OCI-LY7 (cell line): ENCODE results near the gene PA2G4. TPM values are rescaled to one million over a fixed set of nuclear protein-coding genes. Genes with fewer than 3 reads are reported as not detected.
"Not testable (repeated sequence)": the region's sequence is repeated elsewhere in the genome, so short reads cannot be mapped to it uniquely, and the experiment has no call there.

Experiments
- BruUV-seq: library from RNA; stranded (reverse); fragments of 400-500 nt; replicated peaks from 2 replicates; lab custom pipeline; 2021; lab: Mats Ljungman, UMichigan
- CTCF ChIA-PET: fragments of 300-600 bp; sonication (Branson Sonifier 250); formaldehyde crosslinking; loops from one replicate; lab custom pipeline; 2022; ENCODE audit warnings: antibody characterized with exemption; ENCODE audit not compliant: unreplicated experiment; lab: Charles Lee
- POLR2A ChIA-PET: fragments of 300-600 bp; sonication (Branson Sonifier 250); formaldehyde crosslinking; loops from one replicate; lab custom pipeline; 2022; ENCODE audit warnings: antibody characterized with exemption; lab: Charles Lee
- DNase-seq: peaks from one replicate; pipeline ENCODE4 v3.0.0-alpha.2; 2015; ENCODE audit warnings: low spot score
- H2AFZ ChIP-seq: fragments of 200-600 bp; sonication (generic), shearing (Covaris generic); 2 replicates; pipeline ENCODE4 v1.6.1; 2014; ENCODE audit warnings: mild to moderate bottlenecking, antibody characterized with exemption, low read length, moderate library complexity
- H3K27ac ChIP-seq: fragments of 200-600 bp; sonication (generic); 2 replicates; pipeline ENCODE4 v1.5.1; 2014; ENCODE audit warnings: mixed run types, low read depth, mild to moderate bottlenecking, moderate library complexity, low read length, inconsistent platforms; ENCODE audit not compliant: poor library complexity, severe bottlenecking
- H3K36me3 ChIP-seq: fragments of 200-600 bp; sonication (generic); 2 replicates; pipeline ENCODE4 v1.6.1; 2014; ENCODE audit warnings: mild to moderate bottlenecking, antibody characterized with exemption, low read length, moderate library complexity, mixed read lengths; ENCODE audit not compliant: insufficient read depth
- H3K4me1 ChIP-seq: fragments of 200-600 bp; sonication (generic); 2 replicates; pipeline ENCODE4 v1.5.1; 2014; ENCODE audit warnings: mild to moderate bottlenecking, low read length; ENCODE audit not compliant: insufficient read depth, poor library complexity, severe bottlenecking
- H3K4me2 ChIP-seq: fragments of 200-600 bp; sonication (generic); 2 replicates; pipeline ENCODE4 v1.6.1; 2014; ENCODE audit warnings: mild to moderate bottlenecking, low read length
- H3K4me3 ChIP-seq: fragments of 200-600 bp; sonication (generic); 2 replicates; pipeline ENCODE4 v1.5.1; 2014; ENCODE audit warnings: mild to moderate bottlenecking, low read depth, low read length; ENCODE audit not compliant: poor library complexity, severe bottlenecking
- H3K79me2 ChIP-seq: fragments of 200-600 bp; sonication (generic); 2 replicates; pipeline ENCODE4 v1.6.1; 2016; ENCODE audit warnings: low read depth, mild to moderate bottlenecking, low read length, moderate library complexity, mixed read lengths; ENCODE audit not compliant: insufficient read depth
- H3K9me2 ChIP-seq: fragments of 200-600 bp; sonication (generic); 2 replicates; pipeline ENCODE4 v1.6.1; 2016; ENCODE audit warnings: mild to moderate bottlenecking, low read length, mixed read lengths; ENCODE audit not compliant: insufficient read depth
- H3K9me3 ChIP-seq: fragments of 200-600 bp; sonication (generic); 2 replicates; pipeline ENCODE4 v1.6.1; 2014; ENCODE audit warnings: mild to moderate bottlenecking, mixed run types, low read length, mixed read lengths
- H4K20me1 ChIP-seq: fragments of 200-600 bp; sonication (generic); 2 replicates; pipeline ENCODE4 v1.6.1; 2014; ENCODE audit warnings: mild to moderate bottlenecking, antibody characterized with exemption, low read length, moderate library complexity, mixed read lengths; ENCODE audit not compliant: insufficient read depth
- CTCF ChIP-seq: fragments of 200-600 bp; sonication (generic); conservative IDR thresholded peaks from 2 replicates; pipeline ENCODE4 v1.5.1; 2014; ENCODE audit warnings: mild to moderate bottlenecking, antibody characterized with exemption, low read length, moderate library complexity, mixed read lengths
- EZH2phosphoT487 ChIP-seq: fragments of 200-600 bp; sonication (generic); IDR thresholded peaks from 2 replicates; pipeline ENCODE4 v1.6.1; 2018; ENCODE audit warnings: low read depth, borderline replicate concordance, mild to moderate bottlenecking, mixed run types, antibody characterized with exemption, low read length, moderate library complexity, mixed read lengths
- intact Hi-C: fragments of 100-400 bp; cut with micrococcal nuclease; formaldehyde crosslinking; loops from one replicate; pipeline ENCODE4 v1.10.0; 2022; ENCODE audit not compliant: unreplicated experiment
- total RNA-seq, 2 experiments: library from RNA; depleted of rRNA in 1 of 2; stranded (reverse); fragments of >200 nt in 1 of 2; shearing (Covaris generic) in 1 of 2; gene quantifications; 2 replicates each; pipeline ENCODE4 v1.2.3, GENCODE V29; 2014 to 2022

PA2G4 gene
- total RNA-seq, 2 experiments from 2014 or later = 289 to 358 TPM

GRCh38 chr12:56062996-56063395, 41.4 kb upstream of the PA2G4 start:
- BruUV-seq = no TSS peak
- Histone ChIP-seq H3K9me2 (no peaks in the 10 kb centered on the region), H3K27ac (no peak overlapping the region), H3K4me2 (no peak overlapping the region), H3K36me3 (no peaks in the 10 kb centered on the region), H3K79me2 (no peaks in the 10 kb centered on the region), H3K9me3 (no peaks in the 10 kb centered on the region), H2AFZ (no peak overlapping the region), H3K4me1 (no peaks in the 10 kb centered on the region), H3K4me3 (no peak overlapping the region), H4K20me1 (no peaks in the 10 kb centered on the region)
- DNase-seq = no peak
- CTCF ChIA-PET = no interaction called here
- POLR2A ChIA-PET = no interaction called here
- intact Hi-C loops = loop anchor here (5.0 kb wide), 1 partner anchor 34 kb away; no protein-coding TSS in a partner anchor
- no peak for TF ChIP-seq CTCF
- TF ChIP-seq EZH2phosphoT487 = no peak

GRCh38 chr12:56071648-56072047, 32.7 kb upstream of the PA2G4 start:
- intact Hi-C loops = no loop called here
- Histone ChIP-seq H3K4me2 (no peak overlapping the region), H3K79me2 (no peaks in the 10 kb centered on the region), H2AFZ (no peak overlapping the region), H3K4me1 (no peaks in the 10 kb centered on the region), H3K9me2 (no peaks in the 10 kb centered on the region), H3K27ac (no peak overlapping the region), H3K36me3 (no peaks in the 10 kb centered on the region), H3K4me3 (no peak overlapping the region), H3K9me3 (no peaks in the 10 kb centered on the region), H4K20me1 (no peaks in the 10 kb centered on the region)
- DNase-seq = no peak
- TF ChIP-seq EZH2phosphoT487 = no peak
- no peak for TF ChIP-seq CTCF
- POLR2A ChIA-PET = interaction anchor here (0.5 to 0.6 kb wide), 2 partner anchors 13 to 240 kb away, joined by 4 to 5 read pairs; no protein-coding TSS in a partner anchor
- BruUV-seq = no TSS peak
- CTCF ChIA-PET = no interaction called here

DNA sequence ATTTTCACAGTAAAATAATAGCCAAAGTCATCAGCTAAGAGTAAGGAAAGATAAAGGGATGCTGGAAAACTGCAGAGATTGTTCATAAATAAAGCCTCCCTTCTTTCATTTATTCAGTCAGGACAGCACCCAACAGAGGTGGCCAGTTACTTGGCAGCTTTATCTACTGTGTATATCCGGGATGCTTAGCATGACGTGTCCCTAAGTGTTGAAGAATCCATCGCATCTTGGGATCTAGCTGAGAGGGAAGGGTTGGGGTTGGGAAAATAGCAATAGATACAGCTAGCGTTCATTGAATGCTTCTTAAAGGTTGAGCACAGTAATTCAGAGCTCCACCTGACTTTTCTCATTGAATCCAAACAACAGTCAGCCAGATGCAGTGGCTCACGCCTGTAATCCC, 30.0 kb upstream of the PA2G4 start:
- BruUV-seq = no TSS peak
- TF ChIP-seq CTCF (no peak), EZH2phosphoT487 (no peak)
- intact Hi-C loops = no loop called here
- peaks cover 4% of the 10 kb centered on the region for H3K4me1 ChIP-seq
- DNase-seq = no peak
- H3K27ac ChIP-seq = no peak overlapping the region
- no peaks in the 10 kb centered on the region for H3K9me3 ChIP-seq
- CTCF ChIA-PET = interaction anchor here (0.5 kb wide), 1 partner anchor 115 kb away, joined by 3 read pairs; the partner anchor contains the start of gene SMARCC2
- H3K4me2 ChIP-seq = no peak overlapping the region
- H3K9me2 ChIP-seq = no peaks in the 10 kb centered on the region
- H3K4me3 ChIP-seq = no peak overlapping the region
- H3K79me2 ChIP-seq = no peaks in the 10 kb centered on the region
- no peaks in the 10 kb centered on the region for H4K20me1 ChIP-seq
- no peaks in the 10 kb centered on the region for H3K36me3 ChIP-seq
- H2AFZ ChIP-seq = no peak overlapping the region
- POLR2A ChIA-PET = no interaction called here

DNA sequence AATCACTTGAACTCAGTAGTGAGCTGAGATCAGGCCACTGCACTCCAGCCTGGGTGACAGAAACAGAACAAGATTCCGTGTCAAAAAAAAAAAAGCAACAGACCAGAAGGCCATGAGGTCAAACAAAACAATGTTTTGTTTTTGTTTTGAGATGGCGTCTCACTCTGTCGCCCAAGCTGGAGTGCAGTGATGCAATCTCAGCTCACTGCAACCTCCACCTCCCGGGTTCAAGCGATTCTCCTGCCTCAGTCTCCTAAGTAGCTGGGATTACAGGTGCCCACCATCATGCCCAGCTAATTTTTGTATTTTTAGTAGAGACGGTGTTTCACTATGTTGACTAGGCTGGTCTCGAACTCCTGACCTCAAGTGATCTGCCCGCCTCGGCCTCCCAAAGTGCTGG, 26.4 kb upstream of the PA2G4 start:
- intact Hi-C loops, BruUV-seq: not testable (repeated sequence)

More for the DNA sequence above, 26.4 kb upstream of the PA2G4 start:
- H3K9me2 ChIP-seq, CTCF ChIA-PET, H3K9me3 ChIP-seq, H3K4me3 ChIP-seq, H3K36me3 ChIP-seq, H3K27ac ChIP-seq, H2AFZ ChIP-seq, H4K20me1 ChIP-seq, H3K79me2 ChIP-seq, H3K4me2 ChIP-seq, DNase-seq: not testable (repeated sequence)
- H3K4me1 ChIP-seq = peaks cover 16% of the 10 kb centered on the region
- POLR2A ChIA-PET = interaction anchor here (0.7 kb wide), 2 partner anchors 68 to 139 kb away, joined by 3 read pairs; no protein-coding TSS in a partner anchor
